HG03432 (cell line): Measurements from ENCODE around the gene TMEM170A.
"Not testable (repeated sequence)": the region's sequence is repeated elsewhere in the genome, so short reads cannot be mapped to it uniquely, and the experiment has no call there.

Source experiments
- ATAC-seq: cut with Tn5 transposase; IDR thresholded peaks from one replicate; pipeline ENCODE4 v1.9.1; 2021; ENCODE audit warnings: mild to moderate bottlenecking, moderate library complexity; ENCODE audit not compliant: unreplicated experiment

TMEM170A gene

DNA sequence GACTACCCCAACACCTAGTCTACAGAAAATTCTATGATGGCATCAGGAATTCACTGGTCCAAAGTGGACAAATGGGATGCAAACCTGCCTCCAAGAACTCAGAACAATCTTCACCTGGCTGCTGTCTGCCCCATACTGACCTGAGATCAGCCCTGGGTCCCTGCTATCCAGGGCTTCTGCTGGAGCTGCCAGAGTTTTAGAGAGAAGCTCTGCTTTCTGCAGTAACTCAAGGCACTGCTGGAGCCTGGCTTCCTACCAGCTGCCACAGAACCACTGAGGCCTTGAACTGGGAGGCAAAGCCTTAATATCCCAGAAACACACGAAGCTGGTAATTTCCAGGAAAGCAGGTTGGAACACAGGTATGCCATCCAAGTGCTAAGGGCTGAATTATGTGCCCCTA lies 7.5 kb downstream of the TMEM170A start:
- no peak for ATAC-seq

- ATAC-seq = not testable (repeated sequence)
Observed at GRCh38 chr16:75456486-75456885, 8.0 kb downstream of the TMEM170A start.

DNA sequence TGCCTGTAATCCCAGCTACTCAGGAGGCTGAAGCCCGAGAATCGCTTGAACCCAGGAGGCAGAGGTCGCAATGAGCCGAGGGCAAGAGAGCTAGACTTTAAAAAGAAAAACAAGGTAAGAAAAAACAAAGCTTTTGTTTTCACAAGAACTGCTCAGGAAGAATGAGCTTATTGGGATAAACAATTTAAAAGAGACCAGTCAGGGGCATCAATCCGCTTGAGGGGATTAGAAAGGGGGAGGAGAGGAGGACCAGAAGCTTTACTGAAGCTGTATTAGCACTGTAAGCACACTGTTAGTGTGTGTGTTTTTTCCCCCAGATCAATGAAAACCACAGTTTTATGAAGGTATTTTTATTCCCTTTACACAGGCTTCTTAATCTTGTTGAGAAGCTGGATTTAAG lies 8.8 kb downstream of the TMEM170A start:
- no peak for ATAC-seq

DNA sequence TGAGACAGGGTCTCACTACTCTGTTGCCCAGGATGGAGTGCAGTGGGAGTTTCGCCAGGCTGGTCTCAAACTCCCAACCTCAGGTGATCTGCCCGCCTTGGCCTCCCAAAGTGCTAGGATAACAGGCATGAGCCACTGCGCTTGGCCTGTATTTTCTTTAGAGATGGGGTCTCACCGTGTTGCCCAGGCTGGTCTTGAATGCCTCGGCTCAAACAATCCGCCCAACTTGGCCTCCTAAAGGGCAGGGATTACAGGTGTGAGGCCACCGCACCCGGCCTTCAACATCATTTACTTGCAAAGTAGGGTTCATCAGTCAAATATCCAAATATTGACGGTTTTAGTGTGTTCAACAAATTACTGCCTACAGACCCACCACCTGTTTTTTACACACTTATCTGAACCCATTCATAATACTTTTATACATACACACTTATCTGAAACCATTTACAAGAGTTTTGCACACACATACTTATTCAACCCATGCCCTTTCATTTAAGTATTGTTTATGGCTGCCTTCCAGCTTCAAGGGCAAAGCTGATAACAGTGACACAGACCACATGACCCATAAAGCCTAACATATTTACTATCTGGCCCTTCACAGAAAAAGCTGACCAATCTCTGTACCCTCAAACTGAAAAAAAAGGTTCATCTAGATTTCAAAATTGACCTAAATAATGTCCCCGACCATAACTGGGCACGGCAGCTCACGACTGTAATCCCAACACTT lies 11.9 kb downstream of the TMEM170A start:
- ATAC-seq = no peak

- ATAC-seq = no peak
Observed at GRCh38 chr16:75446416-75446815, 18.1 kb downstream of the TMEM170A start.

DNA sequence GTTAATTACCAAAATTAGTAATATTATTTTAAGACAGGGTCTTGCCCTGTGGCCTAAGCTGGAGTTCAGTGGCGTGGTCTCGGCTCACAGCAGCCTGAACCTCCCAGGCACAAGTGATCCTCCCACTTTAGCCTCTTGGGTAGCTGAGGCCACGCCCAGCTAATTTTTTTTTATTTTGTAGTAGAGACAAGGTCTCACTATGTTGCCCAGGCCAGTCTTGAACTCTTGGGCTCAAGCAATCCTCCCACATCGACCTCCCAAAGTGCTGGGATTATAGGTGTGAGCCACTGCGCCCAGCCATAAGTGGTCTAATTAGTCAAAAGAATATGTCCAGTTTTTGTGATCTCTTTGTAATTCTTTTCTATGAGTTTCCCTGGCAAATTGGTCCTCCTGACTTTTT lies 19.2 kb downstream of the TMEM170A start:
- ATAC-seq = no peak

GRCh38 chr16:75443298-75443697 lies 21.2 kb downstream of the TMEM170A start:
- no peak for ATAC-seq

- ATAC-seq = peak; percentile 67
Observed at GRCh38 chr16:75433732-75434413, 30.6 kb downstream of the TMEM170A start.

GRCh38 chr16:75432828-75433731 lies 31.4 kb downstream of the TMEM170A start, which contains the start of gene CFDP1:
Gene CFDP1, minus strand, starts transcription at chr16:75433503. Its CDS starts 151 bp downstream, at chr16:75433352.
- ATAC-seq = peak; percentile 96

DNA sequence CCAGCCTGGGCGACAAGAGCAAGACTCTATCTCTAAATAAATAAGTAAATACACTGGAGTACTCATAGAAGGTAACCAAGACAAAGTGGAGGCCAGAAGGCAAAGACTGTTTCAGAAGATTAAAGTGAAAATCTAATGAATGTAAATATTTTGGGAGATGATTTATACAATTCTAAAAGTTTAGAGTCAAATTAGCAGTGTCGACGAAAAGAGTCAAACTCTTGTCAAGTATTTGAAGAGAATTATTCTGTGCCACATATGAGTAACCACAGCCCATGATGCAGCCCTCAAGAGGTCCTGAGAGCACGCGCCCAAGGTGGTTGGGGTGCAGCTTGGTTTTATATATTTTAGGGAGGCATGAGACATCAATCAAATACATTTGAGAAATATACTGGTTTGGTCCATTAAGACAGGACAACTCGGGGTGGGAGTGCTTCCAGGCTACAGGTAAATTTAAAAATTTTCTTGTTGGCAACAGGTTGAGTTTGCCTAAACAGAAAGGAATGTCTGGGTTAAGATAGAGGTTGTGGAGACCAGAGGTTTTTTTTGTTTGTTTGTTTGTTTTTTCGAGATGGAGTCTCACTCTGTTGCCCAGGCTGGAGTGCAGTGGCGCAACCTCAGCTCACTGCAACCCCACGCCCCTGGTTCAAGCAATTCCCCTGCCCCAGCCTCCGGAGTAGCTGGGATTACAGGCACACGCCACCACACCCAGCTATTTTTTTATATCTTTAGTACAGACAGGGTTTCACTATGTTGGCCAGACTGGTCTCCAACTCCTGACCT lies 34.7 kb downstream of the TMEM170A start:
- ATAC-seq = no peak

DNA sequence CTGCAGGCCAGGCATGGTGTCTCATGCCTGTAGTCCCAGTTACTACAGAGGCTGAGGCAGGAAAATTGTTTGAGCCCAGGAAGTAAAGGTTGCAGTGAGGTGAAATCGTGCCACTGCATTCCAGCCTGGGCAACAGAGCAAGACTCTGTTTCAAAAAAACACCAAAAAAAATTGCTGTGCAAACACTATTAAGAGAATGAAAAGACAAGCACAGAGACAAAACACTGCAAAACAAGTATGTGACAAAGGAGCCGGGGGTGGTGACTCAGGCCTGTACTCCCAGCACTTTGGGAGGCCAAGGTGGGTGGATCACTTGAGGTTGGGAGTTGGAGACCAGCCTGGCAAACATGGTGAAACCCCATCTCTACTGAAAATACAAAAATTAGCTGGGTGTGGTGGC lies 38.0 kb downstream of the TMEM170A start:
- not testable (repeated sequence) for ATAC-seq

DNA sequence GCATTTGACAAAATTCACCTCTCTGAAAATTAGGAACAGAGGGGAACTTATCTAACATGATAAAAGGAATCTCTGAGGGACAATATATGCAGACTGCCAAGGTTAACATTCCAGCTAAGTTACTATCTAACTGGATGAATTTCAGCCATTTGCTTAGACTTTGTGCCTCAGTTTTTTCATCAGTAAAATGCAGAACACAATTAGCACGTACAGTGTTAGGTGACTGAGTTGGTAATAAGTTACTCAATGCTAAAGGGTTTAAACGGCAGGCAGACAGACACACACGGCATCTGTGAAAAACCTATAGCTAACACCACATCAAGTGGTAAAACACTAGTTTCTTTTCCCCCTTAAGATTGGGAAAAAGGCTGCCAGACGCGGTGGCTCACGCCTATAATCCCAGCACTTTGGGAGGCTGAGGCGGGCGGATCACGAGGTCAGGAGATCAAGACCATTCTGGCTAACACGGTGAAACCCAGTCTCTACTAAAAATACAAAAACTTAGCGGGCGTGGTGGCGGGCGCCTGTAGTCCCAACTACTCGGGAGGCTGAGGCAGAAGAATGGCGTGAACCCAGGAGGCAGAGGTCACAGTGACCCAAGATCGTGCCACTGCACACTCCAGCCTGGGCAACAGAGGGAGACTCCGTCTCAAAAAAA lies 40.3 kb downstream of the TMEM170A start:
- ATAC-seq = not testable (repeated sequence)

DNA sequence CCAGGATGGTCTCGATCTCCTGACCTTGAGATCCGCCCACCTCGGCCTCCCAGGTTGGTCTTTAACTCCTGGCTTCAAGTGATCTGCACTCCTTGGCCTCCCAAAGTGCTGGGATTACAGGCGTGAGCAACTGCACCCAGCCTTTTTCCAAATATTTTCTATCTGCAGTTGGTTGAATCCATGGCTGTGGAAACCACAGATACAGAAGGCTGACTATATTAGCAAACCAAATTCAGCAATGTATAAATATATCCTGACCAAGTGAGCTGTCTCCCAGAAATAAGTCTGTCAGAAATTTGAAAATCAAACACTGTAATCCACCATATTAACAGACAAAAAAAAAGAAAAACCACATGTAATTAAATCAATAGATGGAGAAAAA lies 40.8 kb downstream of the TMEM170A start:
- no peak for ATAC-seq

DNA sequence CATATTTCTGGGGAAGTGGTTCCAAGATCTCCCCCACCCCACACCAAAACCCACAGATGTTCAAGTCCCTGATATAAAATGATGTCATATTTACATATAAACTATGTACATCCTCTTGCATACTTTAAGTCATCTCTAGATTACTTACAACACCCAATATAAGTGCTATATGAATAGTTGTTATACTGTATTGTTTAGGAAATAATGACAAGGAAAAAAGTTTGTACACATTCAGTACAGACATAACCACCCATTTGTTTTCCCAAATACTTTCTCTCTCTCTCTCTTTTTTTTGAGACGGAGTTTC lies 42.7 kb downstream of the TMEM170A start:
- no peak for ATAC-seq

- ATAC-seq = peak; percentile 70
Observed at GRCh38 chr16:75420987-75421819, 43.3 kb downstream of the TMEM170A start.

- ATAC-seq = no peak
Observed at GRCh38 chr16:75416904-75417565, 47.5 kb downstream of the TMEM170A start.

GRCh38 chr16:75415169-75415905 lies 49.2 kb downstream of the TMEM170A start:
- no peak for ATAC-seq

DNA sequence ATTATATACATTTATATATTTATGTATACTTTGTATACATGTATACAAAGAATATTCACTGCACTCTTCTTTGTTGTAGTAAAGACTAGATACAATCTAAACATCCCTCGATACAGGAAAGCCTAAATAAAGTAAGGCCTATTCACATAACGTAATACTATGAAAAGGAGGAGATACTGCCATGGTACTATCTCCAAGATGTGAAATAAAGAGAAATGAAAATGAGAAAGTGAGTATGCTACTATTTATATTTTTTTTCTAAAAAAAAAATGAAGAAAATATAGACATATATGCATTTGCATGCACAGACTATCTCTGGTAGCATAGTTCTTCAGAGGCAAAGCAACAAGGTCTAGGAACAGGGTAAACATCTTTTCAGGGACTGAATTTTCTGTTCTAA lies 50.5 kb downstream of the TMEM170A start:
- no peak for ATAC-seq
